CD14-positive monocyte (primary cell): ENCODE results near the gene ACSS3. TPM values are rescaled to one million over a fixed set of nuclear protein-coding genes. Genes with fewer than 3 reads are reported as not detected.

Source experiments
- DNase-seq, 3 donors: peaks; one replicate each; pipeline ENCODE4 v3.0.0-alpha.2; 2011 to 2022
- H2AFZ ChIP-seq: 2 replicates; pipeline ENCODE4 v1.6.0; 2012; ENCODE audit warnings: mild to moderate bottlenecking, low read depth, low read length, inconsistent platforms; ENCODE audit not compliant: insufficient read depth, poor library complexity, severe bottlenecking
- H3K27ac ChIP-seq, 2 donors: 1 replicate in 1 of 2; 2 replicates in 1 of 2; pipeline ENCODE4 v1.5.1; 2012 to 2013; ENCODE audit warnings: low read length in 2 of 2, control low read depth in 1 of 2, inconsistent platforms in 1 of 2, low read depth in 1 of 2, mild to moderate bottlenecking in 1 of 2
- H3K27me3 ChIP-seq, 2 donors: one replicate each; pipeline versions ENCODE4 v1.6.0 to v1.6.1; 2011 to 2013; ENCODE audit warnings: low read length in 2 of 2; ENCODE audit not compliant: control insufficient read depth in 2 of 2, insufficient read depth in 2 of 2
- H3K36me3 ChIP-seq, 2 donors: replicated peaks in 1 of 2; 1 replicate in 1 of 2; 2 replicates in 1 of 2; pipeline versions ENCODE4 v1.5.1 to v1.6.1; 2012 to 2013; ENCODE audit warnings: low read length in 2 of 2, control low read depth in 1 of 2, inconsistent platforms in 1 of 2, mild to moderate bottlenecking in 1 of 2; ENCODE audit not compliant: insufficient read depth in 2 of 2, control insufficient read depth in 1 of 2
- H3K4me1 ChIP-seq, 2 donors: 1 replicate in 1 of 2; 2 replicates in 1 of 2; pipeline versions ENCODE4 v1.5.1 to v1.6.1; 2012 to 2013; ENCODE audit warnings: low read length in 2 of 2, control low read depth in 1 of 2, inconsistent platforms in 1 of 2, mild to moderate bottlenecking in 1 of 2, moderate library complexity in 1 of 2; ENCODE audit not compliant: insufficient read depth in 2 of 2, control insufficient read depth in 1 of 2
- H3K4me2 ChIP-seq: replicated peaks from 2 replicates; pipeline ENCODE3; 2012; ENCODE audit warnings: low read length, moderate library complexity, mild to moderate bottlenecking; ENCODE audit not compliant: poor library complexity, severe bottlenecking; ENCODE audit errors: extremely low read depth
- H3K4me3 ChIP-seq, 3 experiments: fragments of 200-600 bp in 1 of 3; sonication (generic) in 1 of 3; replicated peaks in 1 of 3; 1 replicate in 2 of 3; 2 replicates in 1 of 3; pipeline ENCODE4 v1.5.1; 2011 to 2013; ENCODE audit warnings: low read length in 3 of 3, mild to moderate bottlenecking in 3 of 3, control low read depth in 2 of 3, low read depth in 2 of 3, inconsistent platforms in 1 of 3, moderate library complexity in 1 of 3
- H3K79me2 ChIP-seq: 2 replicates; pipeline ENCODE4 v1.6.0; 2012; ENCODE audit warnings: mild to moderate bottlenecking, control low read depth, inconsistent platforms, low read length, moderate library complexity; ENCODE audit not compliant: insufficient read depth
- H3K9ac ChIP-seq: 2 replicates; pipeline ENCODE4 v1.6.0; 2017; ENCODE audit warnings: low read length, mild to moderate bottlenecking; ENCODE audit not compliant: insufficient read depth, poor library complexity, severe bottlenecking
- H3K9me3 ChIP-seq, 2 donors: replicated peaks in 1 of 2; 1 replicate in 1 of 2; 2 replicates in 1 of 2; pipeline versions ENCODE4 v1.5.1 to v1.6.1; 2012 to 2013; ENCODE audit warnings: low read length in 2 of 2, control low read depth in 1 of 2; ENCODE audit not compliant: control insufficient read depth in 1 of 2, insufficient read depth in 1 of 2
- H4K20me1 ChIP-seq: 2 replicates; pipeline ENCODE4 v1.6.0; 2012; ENCODE audit warnings: mild to moderate bottlenecking, low read length, control low read depth, moderate library complexity; ENCODE audit not compliant: insufficient read depth
- H3K27ac Mint-ChIP-seq, 7 donors: one replicate each; pipeline ENCODE4 v1.8.0; 2020; ENCODE audit warnings: mild to moderate bottlenecking in 7 of 7, mixed read lengths in 7 of 7, moderate library complexity in 6 of 7, inconsistent platforms in 2 of 7
- H3K27me3 Mint-ChIP-seq, 3 donors: one replicate each; pipeline ENCODE4 v1.8.0; 2021 to 2022; ENCODE audit warnings: low read depth in 3 of 3, mild to moderate bottlenecking in 3 of 3, mixed read lengths in 3 of 3, moderate library complexity in 3 of 3, inconsistent platforms in 1 of 3
- H3K36me3 Mint-ChIP-seq, 2 donors: one replicate each; pipeline ENCODE4 v1.8.0; 2020; ENCODE audit warnings: mixed read lengths in 2 of 2, inconsistent platforms in 1 of 2, mild to moderate bottlenecking in 1 of 2
- H3K4me1 Mint-ChIP-seq: one replicate; pipeline ENCODE4 v1.8.0; 2020; ENCODE audit warnings: mild to moderate bottlenecking, mixed read lengths
- H3K4me3 Mint-ChIP-seq, 2 donors: one replicate each; pipeline ENCODE4 v1.8.0; 2020; ENCODE audit warnings: mild to moderate bottlenecking in 2 of 2, mixed read lengths in 2 of 2, moderate library complexity in 1 of 2
- H3K9me3 Mint-ChIP-seq, 7 donors: one replicate each; pipeline ENCODE4 v1.8.0; 2020 to 2022; ENCODE audit warnings: mixed read lengths in 7 of 7, mild to moderate bottlenecking in 6 of 7, moderate library complexity in 6 of 7, inconsistent platforms in 2 of 7
- CTCF ChIP-seq: fragments of 200-600 bp; IDR thresholded peaks from one replicate; pipeline ENCODE4 v1.8.0; 2022; ENCODE audit warnings: antibody characterized with exemption, mild to moderate bottlenecking
- WGBS: methylation state at CpG from one replicate; pipeline ENCODE4 v1.1.5; 2013; ENCODE audit warnings: missing lambda C conversion rate; ENCODE audit not compliant: insufficient coverage; 5-methylcytosine and 5-hydroxymethylcytosine counted together
- intact Hi-C, 2 donors: fragments of 100-400 bp; cut with micrococcal nuclease; formaldehyde crosslinking; loops; one replicate each; pipeline versions ENCODE4 v1.15.0 to v1.15.1; 2023
- polyA plus RNA-seq, 3 donors: library from polyadenylated mRNA; depleted of rRNA in 1 of 3; unstranded in 2 of 3; stranded (reverse) in 1 of 3; fragments of 300-500 nt in 2 of 3; fragments of >200 nt in 1 of 3; fragmentation: Illumina TruSeq in 2 of 3; gene quantifications; 1 replicate in 2 of 3; 2 replicates in 1 of 3; pipeline ENCODE4 v1.2.3, GENCODE V29; 2012 to 2021

ACSS3 gene
- polyA plus RNA-seq, 3 donors = 0.09 to 0.16 TPM; not detected in 1

GRCh38 chr12:81263072-81263471 is 185.2 kb downstream of the ACSS3 start:
- Histone ChIP-seq H3K9me3 (no peaks in the 10 kb centered on the region), H3K36me3 (no peaks in the 10 kb centered on the region), H3K27ac (no peak overlapping the region), H4K20me1 (no peaks in the 10 kb centered on the region), H3K4me3 (no peak overlapping the region), H2AFZ (no peak overlapping the region), H3K4me2 (no peak overlapping the region), H3K9ac (no peak overlapping the region), H3K79me2 (no peaks in the 10 kb centered on the region), H3K27me3 (no peaks in the 10 kb centered on the region), H3K4me1 (no peaks in the 10 kb centered on the region)
- Mint-ChIP-seq H3K9me3 (no peaks in the 10 kb centered on the region), H3K27ac (no peak overlapping the region), H3K4me1 (no peaks in the 10 kb centered on the region), H3K27me3 (no peaks in the 10 kb centered on the region), H3K4me3 (no peak overlapping the region), H3K36me3 (no peaks in the 10 kb centered on the region)
- intact Hi-C loops = no loop called here
- 100% methylated on average over 1 of the region's 2 CpGs for WGBS
- DNase-seq = no peak
- TF ChIP-seq CTCF = no peak

DNA sequence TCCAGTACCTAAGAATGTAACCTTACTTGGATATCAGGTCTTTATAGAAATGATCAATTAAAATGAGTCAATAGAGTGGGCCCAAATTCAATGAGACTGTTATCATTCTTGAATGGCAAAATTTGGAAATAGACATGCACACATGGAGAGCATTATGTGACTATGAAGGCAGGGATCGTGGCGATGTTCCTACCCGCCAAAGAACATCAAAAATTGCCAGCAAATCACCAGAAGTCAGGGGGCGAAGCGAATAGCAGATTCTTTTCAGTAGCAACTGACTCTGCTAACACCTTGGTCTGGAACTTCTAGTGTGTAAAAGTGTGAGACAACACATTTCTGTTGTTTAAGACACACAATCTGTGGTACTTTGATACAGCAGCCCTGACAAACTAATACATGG is 192.5 kb downstream of the ACSS3 start:
- H3K4me3 ChIP-seq = no peak overlapping the region
- H3K36me3 ChIP-seq = no peaks in the 10 kb centered on the region
- no peaks in the 10 kb centered on the region for H3K9me3 Mint-ChIP-seq
- H3K79me2 ChIP-seq = no peaks in the 10 kb centered on the region
- H3K27me3 ChIP-seq = no peaks in the 10 kb centered on the region
- H3K9ac ChIP-seq = no peak overlapping the region
- H3K36me3 Mint-ChIP-seq = no peaks in the 10 kb centered on the region
- H3K4me2 ChIP-seq = no peak overlapping the region
- whole genome bisulfite sequencing = 90% methylated on average over 4 of the region's 5 CpGs
- no peak overlapping the region for H3K4me3 Mint-ChIP-seq
- no peak for DNase-seq
- no peaks in the 10 kb centered on the region for H3K9me3 ChIP-seq
- H3K27me3 Mint-ChIP-seq = no peaks in the 10 kb centered on the region
- no peaks in the 10 kb centered on the region for H3K4me1 ChIP-seq
- intact Hi-C loops = no loop called here
- no peak overlapping the region for H3K27ac ChIP-seq
- no peaks in the 10 kb centered on the region for H3K4me1 Mint-ChIP-seq
- no peak overlapping the region for H2AFZ ChIP-seq
- no peak overlapping the region for H3K27ac Mint-ChIP-seq
- TF ChIP-seq CTCF = no peak
- no peaks in the 10 kb centered on the region for H4K20me1 ChIP-seq
